ENCODE measurements around the gene ABHD2.

ABHD2 gene

GRCh38 chr15:89067751-89068150 lies 20.5 kb upstream of the ABHD2 start:
- TF ChIP-seq TAF1 (IDR thresholded peaks at IDR 0.05; ENCODE audit: borderline replicate concordance, insufficient read depth, low read length) = no peak
- no peak for TF ChIP-seq FOXP2 (optimal IDR thresholded peaks at IDR 0.05; ENCODE audit: borderline replicate concordance, extremely low read depth, extremely low read length, insufficient read depth)
- TF ChIP-seq, protein P1, sequence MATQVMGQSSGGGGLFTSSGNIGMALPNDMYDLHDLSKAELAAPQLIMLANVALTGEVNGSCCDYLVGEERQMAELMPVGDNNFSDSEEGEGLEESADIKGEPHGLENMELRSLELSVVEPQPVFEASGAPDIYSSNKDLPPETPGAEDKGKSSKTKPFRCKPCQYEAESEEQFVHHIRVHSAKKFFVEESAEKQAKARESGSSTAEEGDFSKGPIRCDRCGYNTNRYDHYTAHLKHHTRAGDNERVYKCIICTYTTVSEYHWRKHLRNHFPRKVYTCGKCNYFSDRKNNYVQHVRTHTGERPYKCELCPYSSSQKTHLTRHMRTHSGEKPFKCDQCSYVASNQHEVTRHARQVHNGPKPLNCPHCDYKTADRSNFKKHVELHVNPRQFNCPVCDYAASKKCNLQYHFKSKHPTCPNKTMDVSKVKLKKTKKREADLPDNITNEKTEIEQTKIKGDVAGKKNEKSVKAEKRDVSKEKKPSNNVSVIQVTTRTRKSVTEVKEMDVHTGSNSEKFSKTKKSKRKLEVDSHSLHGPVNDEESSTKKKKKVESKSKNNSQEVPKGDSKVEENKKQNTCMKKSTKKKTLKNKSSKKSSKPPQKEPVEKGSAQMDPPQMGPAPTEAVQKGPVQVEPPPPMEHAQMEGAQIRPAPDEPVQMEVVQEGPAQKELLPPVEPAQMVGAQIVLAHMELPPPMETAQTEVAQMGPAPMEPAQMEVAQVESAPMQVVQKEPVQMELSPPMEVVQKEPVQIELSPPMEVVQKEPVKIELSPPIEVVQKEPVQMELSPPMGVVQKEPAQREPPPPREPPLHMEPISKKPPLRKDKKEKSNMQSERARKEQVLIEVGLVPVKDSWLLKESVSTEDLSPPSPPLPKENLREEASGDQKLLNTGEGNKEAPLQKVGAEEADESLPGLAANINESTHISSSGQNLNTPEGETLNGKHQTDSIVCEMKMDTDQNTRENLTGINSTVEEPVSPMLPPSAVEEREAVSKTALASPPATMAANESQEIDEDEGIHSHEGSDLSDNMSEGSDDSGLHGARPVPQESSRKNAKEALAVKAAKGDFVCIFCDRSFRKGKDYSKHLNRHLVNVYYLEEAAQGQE (IDR thresholded peaks at IDR 0.05; ENCODE audit: insufficient read depth in 1 of 2, low read depth in 2 of 2, low read length in 2 of 2) = no peak
- no peak for TF ChIP-seq POLR2AphosphoS5 (IDR thresholded peaks at IDR 0.05; ENCODE audit: low read depth, low read length)
- TF ChIP-seq SIN3A (IDR thresholded peaks at IDR 0.05; ENCODE audit: borderline replicate concordance, insufficient read depth, low read length) = no peak

GRCh38 chr15:89068325-89068784 lies 19.9 kb upstream of the ABHD2 start:
- no peak for TF ChIP-seq FOXP2 (optimal IDR thresholded peaks at IDR 0.05; ENCODE audit: borderline replicate concordance, extremely low read depth, extremely low read length, insufficient read depth)
- no peak for TF ChIP-seq TAF1 (IDR thresholded peaks at IDR 0.05; ENCODE audit: borderline replicate concordance, insufficient read depth, low read length)
- no peak for TF ChIP-seq POLR2AphosphoS5 (IDR thresholded peaks at IDR 0.05; ENCODE audit: low read depth, low read length)
- TF ChIP-seq, protein P1 (IDR thresholded peaks at IDR 0.05; ENCODE audit: insufficient read depth in 1 of 2, low read depth in 2 of 2, low read length in 2 of 2) = no peak
- no peak for TF ChIP-seq SIN3A (IDR thresholded peaks at IDR 0.05; ENCODE audit: borderline replicate concordance, insufficient read depth, low read length)

GRCh38 chr15:89070197-89071124 lies 17.8 kb upstream of the ABHD2 start:
- TF ChIP-seq FOXP2 (optimal IDR thresholded peaks at IDR 0.05; ENCODE audit: borderline replicate concordance, extremely low read depth, extremely low read length, insufficient read depth) = no peak
- no peak for TF ChIP-seq POLR2AphosphoS5 (IDR thresholded peaks at IDR 0.05; ENCODE audit: low read depth, low read length)
- TF ChIP-seq SIN3A (IDR thresholded peaks at IDR 0.05; ENCODE audit: borderline replicate concordance, insufficient read depth, low read length) = no peak
- TF ChIP-seq TAF1 (IDR thresholded peaks at IDR 0.05; ENCODE audit: borderline replicate concordance, insufficient read depth, low read length) = no peak
- TF ChIP-seq, protein P1 (IDR thresholded peaks at IDR 0.05; ENCODE audit: insufficient read depth in 1 of 2, low read depth in 2 of 2, low read length in 2 of 2) = no peak

- TF ChIP-seq FOXP2 (optimal IDR thresholded peaks at IDR 0.05; ENCODE audit: borderline replicate concordance, extremely low read depth, extremely low read length, insufficient read depth) (no peak), TAF1 (IDR thresholded peaks at IDR 0.05; ENCODE audit: borderline replicate concordance, insufficient read depth, low read length) (no peak), SIN3A (IDR thresholded peaks at IDR 0.05; ENCODE audit: borderline replicate concordance, insufficient read depth, low read length) (no peak), POLR2AphosphoS5 (IDR thresholded peaks at IDR 0.05; ENCODE audit: low read depth, low read length) (no peak)
- TF ChIP-seq, protein P1 (IDR thresholded peaks at IDR 0.05; ENCODE audit: insufficient read depth in 1 of 2, low read depth in 2 of 2, low read length in 2 of 2) = no peak
Observed at GRCh38 chr15:89071471-89071870, 16.8 kb upstream of the ABHD2 start.
